K562 (cell line): ENCODE data around the gene NUDT21. TPM values are rescaled to one million over a fixed set of nuclear protein-coding genes. Genes with fewer than 3 reads are reported as not detected.
A peak's percentile ranks its signal among the peaks of the same experiment; 100 is the strongest.

ENCODE experiments used
- DMBX1 ChIP-seq: fragments of 250-450 bp; sonication (Bioruptor Pico); IDR thresholded peaks from 2 replicates; pipeline ENCODE4 v1.8.0; 2022; ENCODE audit warnings: inconsistent platforms, mild to moderate bottlenecking, moderate library complexity, borderline replicate concordance
- DNMT1 ChIP-seq: fragments of 450-650 bp; IDR thresholded peaks from 2 replicates; pipeline ENCODE4 v1.6.1; 2016; ENCODE audit warnings: antibody characterized with exemption, mild to moderate bottlenecking
- E2F5 ChIP-seq: sonication (generic); formaldehyde crosslinking; IDR thresholded peaks from 2 replicates; pipeline ENCODE4 v1.8.0; 2022; ENCODE audit warnings: mild to moderate bottlenecking, missing genetic modification reagents
- EP400 ChIP-seq: fragments of 450-650 bp; IDR thresholded peaks from 2 replicates; pipeline ENCODE4 v1.6.1; 2017; ENCODE audit warnings: antibody characterized with exemption, mild to moderate bottlenecking, moderate library complexity
- ETV6 ChIP-seq, 3 experiments: fragments of 150-350 bp in 1 of 3; sonication (generic) in 1 of 3; formaldehyde crosslinking in 1 of 3; IDR thresholded peaks; 2 replicates each; pipeline versions ENCODE4 v1.6.1 to v1.8.0; 2014 to 2022; ENCODE audit warnings: borderline replicate concordance in 2 of 3, low read depth in 2 of 3, antibody characterized with exemption in 1 of 3, low read length in 1 of 3, mild to moderate bottlenecking in 1 of 3, missing genetic modification reagents in 1 of 3
- FOXJ2 ChIP-seq: fragments of 200-800 bp; sonication (Bioruptor generic); IDR thresholded peaks from 2 replicates; pipeline ENCODE4 v1.6.1; 2016; ENCODE audit warnings: missing genetic modification characterization, missing compliant biosample characterization
- ID3 ChIP-seq, 2 experiments: fragments of 250-450 bp in 1 of 2; fragments of 450-650 bp in 1 of 2; sonication (Bioruptor Pico) in 1 of 2; IDR thresholded peaks; 2 replicates each; pipeline versions ENCODE4 v1.6.1 to v1.8.0; 2016 to 2021; ENCODE audit warnings: mild to moderate bottlenecking in 2 of 2, moderate library complexity in 2 of 2, missing compliant biosample characterization in 1 of 2, missing genetic modification characterization in 1 of 2
- KDM5B ChIP-seq: fragments of 200-600 bp; sonication (generic); IDR thresholded peaks from 2 replicates; pipeline ENCODE4 v1.6.1; 2012; ENCODE audit warnings: low read depth, mild to moderate bottlenecking, moderate library complexity, low read length, control low read depth, inconsistent platforms; ENCODE audit not compliant: insufficient replicate concordance
- LCOR ChIP-seq: sonication (generic); formaldehyde crosslinking; IDR thresholded peaks from 2 replicates; pipeline ENCODE4 v1.8.0; 2022; ENCODE audit warnings: mild to moderate bottlenecking, missing genetic modification reagents
- MECOM ChIP-seq: fragments of 250-450 bp; sonication (Bioruptor Pico); IDR thresholded peaks from 2 replicates; pipeline ENCODE4 v1.8.0; 2022; ENCODE audit warnings: inconsistent platforms
- PHF20 ChIP-seq: fragments of 450-650 bp; IDR thresholded peaks from 2 replicates; pipeline ENCODE4 v1.6.1; 2018; ENCODE audit not compliant: partially characterized antibody
- RBM15 ChIP-seq: fragments of 200-400 bp; formaldehyde crosslinking; IDR thresholded peaks from 2 replicates; pipeline ENCODE4 v1.6.1; 2018; ENCODE audit warnings: mild to moderate bottlenecking, low read length, moderate library complexity; ENCODE audit not compliant: insufficient read depth
- RBM39 ChIP-seq: fragments of 200-400 bp; formaldehyde crosslinking; optimal IDR thresholded peaks from 2 replicates; pipeline ENCODE3; 2018; ENCODE audit warnings: low read depth, low read length
- RFX5 ChIP-seq: IDR thresholded peaks from 2 replicates; pipeline ENCODE4 v1.6.1; 2011; ENCODE audit warnings: low read depth, mild to moderate bottlenecking, improper control_type of control experiment, low read length
- RUNX1 ChIP-seq: sonication (generic); IDR thresholded peaks from 2 replicates; pipeline ENCODE4 v1.6.1; 2016; ENCODE audit warnings: antibody characterized with exemption, low read depth
- SAP30 ChIP-seq: fragments of 200-600 bp; sonication (generic); IDR thresholded peaks from 2 replicates; pipeline ENCODE4 v1.6.1; 2012; ENCODE audit warnings: borderline replicate concordance, low read depth, mild to moderate bottlenecking, moderate library complexity, low read length, control low read depth, inconsistent platforms; ENCODE audit not compliant: insufficient read depth, poor library complexity, severe bottlenecking
- SETDB1 ChIP-seq: IDR thresholded peaks from one replicate; pipeline ENCODE4 v1.6.1; 2012; ENCODE audit warnings: low read length, control low read depth, inconsistent platforms
- SMAD2 ChIP-seq: fragments of 150-350 bp; IDR thresholded peaks from 2 replicates; pipeline ENCODE4 v1.6.1; 2014; ENCODE audit warnings: low read depth, mild to moderate bottlenecking, low read length
- SRSF9 ChIP-seq: fragments of 200-400 bp; formaldehyde crosslinking; IDR thresholded peaks from 2 replicates; pipeline ENCODE4 v1.6.1; 2017; ENCODE audit warnings: low read depth, low read length, borderline replicate concordance
- TAL1 ChIP-seq: fragments of 450-650 bp; IDR thresholded peaks from 2 replicates; pipeline ENCODE4 v1.6.1; 2016; ENCODE audit warnings: mild to moderate bottlenecking
- ZFX ChIP-seq: sonication (generic); formaldehyde crosslinking; IDR thresholded peaks from 2 replicates; pipeline ENCODE4 v1.8.0; 2022; ENCODE audit warnings: mild to moderate bottlenecking, missing genetic modification reagents, moderate library complexity
- ZNF436 ChIP-seq: fragments of 250-450, 450-650 bp; sonication (Bioruptor Pico); formaldehyde crosslinking; IDR thresholded peaks from 2 replicates; pipeline ENCODE4 v1.7.0; 2020; ENCODE audit warnings: mild to moderate bottlenecking
- ZNF445 ChIP-seq: fragments of 250-450 bp; sonication (Bioruptor Pico); IDR thresholded peaks from 2 replicates; pipeline ENCODE4 v1.4.0; 2020; ENCODE audit warnings: low read depth, mild to moderate bottlenecking, moderate library complexity
- ZNF584 ChIP-seq: fragments of 200-800 bp; sonication (Bioruptor generic); IDR thresholded peaks from 2 replicates; pipeline ENCODE4 v1.6.1; 2016; ENCODE audit warnings: low read depth, mild to moderate bottlenecking, missing genetic modification characterization, missing compliant biosample characterization
- polyA plus RNA-seq, 8 experiments: library from polyadenylated mRNA; depleted of rRNA in 4 of 8; stranded (reverse) in 5 of 8; unstranded in 3 of 8; fragments of >200 nt; fragmentation: Nextera tagmentation in 2 of 8; fragmentation: Illumina TruSeq in 1 of 8; extraction: Ambion mirVana in 2 of 8; extraction: Trizol in 1 of 8; gene quantifications; 2 replicates each; pipeline versions ENCODE4 v1.2.1 to v1.2.3, GENCODE V29; 2011 to 2014; ENCODE audit warnings: inconsistent platforms in 1 of 8, missing spikeins in 1 of 8
- total RNA-seq, 7 experiments: library from RNA; depleted of rRNA in 6 of 7; stranded (reverse); fragments of >200 nt in 6 of 7; fragmentation: Illumina TruSeq in 2 of 7; extraction: Trizol in 2 of 7; gene quantifications; 2 replicates each; pipeline versions ENCODE4 v1.2.1 to v1.2.3, GENCODE V29; 2011 to 2021; ENCODE audit warnings: low replicate concordance in 1 of 7
- TF ChIP-seq, protein P1 (sequence below): fragments of 450-650 bp; IDR thresholded peaks from 2 replicates; pipeline ENCODE4 v1.6.1; 2016; ENCODE audit warnings: borderline replicate concordance

NUDT21 gene
- total and polyA plus RNA-seq, 9 of the 15 experiments (the other 6 are each of a cell fraction or from before 2014, with no cell fraction given): 62.4 to 218 (median 121) TPM

DNA sequence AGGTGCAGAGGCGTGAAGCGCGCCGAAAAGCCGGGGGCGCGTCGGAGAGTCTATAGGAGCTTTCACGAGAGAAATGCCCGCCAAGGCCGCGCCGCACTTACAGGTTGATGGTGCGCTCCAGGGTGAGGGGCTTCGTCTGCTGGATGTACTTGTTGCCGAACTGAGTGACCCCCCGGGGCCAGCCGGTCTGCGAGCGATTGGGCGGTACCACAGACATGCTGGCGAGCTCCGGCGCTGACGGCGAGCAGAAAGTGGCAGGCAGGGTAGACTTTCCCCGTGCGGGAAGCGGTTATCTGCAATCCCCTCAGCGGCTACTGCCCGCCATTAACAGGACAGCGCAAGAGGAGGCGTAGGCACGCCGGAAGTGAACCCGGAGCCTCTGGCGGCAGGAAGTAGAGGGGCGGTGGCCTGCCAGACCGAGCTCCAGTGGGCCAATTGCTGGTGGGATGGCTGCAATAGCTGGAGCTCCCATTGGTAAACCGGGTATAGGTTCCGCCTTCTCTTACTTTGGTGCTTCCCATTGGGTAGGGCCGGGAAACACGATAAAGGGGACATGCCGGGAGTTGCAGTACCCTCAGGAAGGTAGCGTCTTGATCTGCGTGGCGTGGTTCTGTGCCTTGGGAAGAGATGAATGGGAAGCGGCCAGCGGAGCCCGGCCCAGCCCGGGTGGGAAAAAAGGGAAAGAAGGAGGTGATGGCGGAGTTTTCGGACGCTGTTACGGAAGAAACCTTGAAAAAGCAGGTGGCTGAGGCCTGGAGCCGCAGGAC is at the start of gene NUDT21, which contains the start of gene OGFOD1 (continued):
- TF ChIP-seq, protein P1, sequence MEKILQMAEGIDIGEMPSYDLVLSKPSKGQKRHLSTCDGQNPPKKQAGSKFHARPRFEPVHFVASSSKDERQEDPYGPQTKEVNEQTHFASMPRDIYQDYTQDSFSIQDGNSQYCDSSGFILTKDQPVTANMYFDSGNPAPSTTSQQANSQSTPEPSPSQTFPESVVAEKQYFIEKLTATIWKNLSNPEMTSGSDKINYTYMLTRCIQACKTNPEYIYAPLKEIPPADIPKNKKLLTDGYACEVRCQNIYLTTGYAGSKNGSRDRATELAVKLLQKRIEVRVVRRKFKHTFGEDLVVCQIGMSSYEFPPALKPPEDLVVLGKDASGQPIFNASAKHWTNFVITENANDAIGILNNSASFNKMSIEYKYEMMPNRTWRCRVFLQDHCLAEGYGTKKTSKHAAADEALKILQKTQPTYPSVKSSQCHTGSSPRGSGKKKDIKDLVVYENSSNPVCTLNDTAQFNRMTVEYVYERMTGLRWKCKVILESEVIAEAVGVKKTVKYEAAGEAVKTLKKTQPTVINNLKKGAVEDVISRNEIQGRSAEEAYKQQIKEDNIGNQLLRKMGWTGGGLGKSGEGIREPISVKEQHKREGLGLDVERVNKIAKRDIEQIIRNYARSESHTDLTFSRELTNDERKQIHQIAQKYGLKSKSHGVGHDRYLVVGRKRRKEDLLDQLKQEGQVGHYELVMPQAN: peak; percentile 98
- TF ChIP-seq ETV6 (IDR thresholded peaks at IDR 0.05; ENCODE audit: borderline replicate concordance in 1 of 2, low read depth in 2 of 2, low read length in 1 of 2) (no peak), ETV6 (CRISPR knock-in tag; IDR thresholded peaks at IDR 0.05; ENCODE audit: borderline replicate concordance) (no peak), SMAD2 (no peak), ZFX (CRISPR knock-in tag) (peak; percentile 81), SRSF9 (no peak), ZNF436 (CRISPR knock-in tag) (no peak), LCOR (CRISPR knock-in tag) (no peak), SETDB1 (no peak), SAP30 (peak; percentile 85), ZNF445 (no peak), DMBX1 (no peak), TAL1 (no peak), RUNX1 (no peak; the same call in 1 of the 2 replicates), KDM5B (peak; percentile 61), EP400 (peak; percentile 93), FOXJ2 (tag) (0 out of 2 replicates have a peak, but pooled peaks have one; percentile 47), RFX5 (no peak), RBM15 (no peak), E2F5 (CRISPR knock-in tag) (no peak), MECOM (no peak), RBM39 (no peak), PHF20 (peak; percentile 57), ID3 (CRISPR knock-in tag; IDR thresholded peaks at IDR 0.05) (no peak), ID3 (tag; IDR thresholded peaks at IDR 0.05) (peak; percentile 42; the same call in 1 of the 2 replicates), ZNF584 (CRISPR knock-in tag) (no peak), DNMT1 (no peak)
